HuH-7 (cell line): ENCODE data around the gene AHI1.
"Not testable (repeated sequence)": the region's sequence is repeated elsewhere in the genome, so short reads cannot be mapped to it uniquely, and the experiment has no call there.

Experiments used
- DNase-seq: peaks from one replicate; pipeline ENCODE4 v3.0.0; 2011; ENCODE audit warnings: low spot score

The AHI1 gene

DNA sequence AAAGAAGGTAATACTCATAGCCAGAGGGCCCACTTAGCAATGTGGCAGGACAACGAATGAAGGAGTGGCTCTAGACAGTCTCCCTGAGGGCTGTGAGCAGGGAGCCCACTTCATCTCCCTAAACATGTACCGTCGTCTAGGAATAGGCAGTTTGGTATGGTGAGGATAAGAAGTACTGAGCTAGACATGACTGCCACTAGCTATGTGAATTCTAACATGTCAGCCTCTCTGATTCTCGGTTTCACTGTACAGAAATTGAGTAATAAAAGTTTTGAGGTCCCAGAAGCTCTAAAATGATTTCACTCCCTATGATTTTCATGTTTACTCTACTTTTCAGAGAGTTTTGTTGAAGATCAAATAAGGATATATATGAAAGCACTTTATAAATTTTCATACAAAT lies 107.1 kb downstream of the AHI1 start:
- DNase-seq = no peak

DNA sequence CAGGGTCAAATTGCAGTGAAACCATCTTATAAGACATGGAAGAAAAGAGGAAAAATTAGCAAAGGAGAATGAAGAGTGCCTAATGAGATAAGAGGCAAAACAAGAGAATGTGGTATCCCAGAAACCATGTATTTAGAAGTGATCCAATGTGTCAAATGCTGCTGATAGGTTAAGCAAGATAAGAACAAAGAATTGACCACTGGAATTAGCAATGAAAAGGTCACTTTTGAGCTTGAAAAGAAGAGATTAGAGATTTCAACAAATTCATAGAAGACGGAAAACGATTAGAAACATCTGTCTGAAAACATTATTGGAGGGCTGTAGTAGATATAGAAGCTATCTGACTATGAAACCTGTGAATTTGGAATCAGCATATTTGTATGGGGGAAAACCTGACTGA lies 112.2 kb downstream of the AHI1 start:
- DNase-seq = no peak

DNA sequence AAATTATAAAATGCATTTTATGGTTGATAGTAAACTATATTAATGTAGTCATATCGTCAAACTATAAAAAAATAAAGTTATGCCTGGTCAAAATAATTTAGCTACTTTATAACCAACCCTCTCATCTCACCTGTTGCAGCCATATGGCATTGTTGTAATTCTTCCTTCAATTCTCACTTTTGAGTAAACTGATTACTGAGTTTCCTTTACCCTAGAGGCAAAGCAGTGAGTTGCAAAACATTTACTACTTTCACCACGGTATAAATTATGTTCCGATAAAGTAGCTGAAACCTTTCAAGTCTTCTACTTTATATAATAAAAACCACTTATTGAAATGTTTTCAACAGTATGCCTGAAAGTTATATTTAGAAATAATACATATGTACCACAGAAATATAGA lies 113.8 kb downstream of the AHI1 start:
- DNase-seq = no peak

DNA sequence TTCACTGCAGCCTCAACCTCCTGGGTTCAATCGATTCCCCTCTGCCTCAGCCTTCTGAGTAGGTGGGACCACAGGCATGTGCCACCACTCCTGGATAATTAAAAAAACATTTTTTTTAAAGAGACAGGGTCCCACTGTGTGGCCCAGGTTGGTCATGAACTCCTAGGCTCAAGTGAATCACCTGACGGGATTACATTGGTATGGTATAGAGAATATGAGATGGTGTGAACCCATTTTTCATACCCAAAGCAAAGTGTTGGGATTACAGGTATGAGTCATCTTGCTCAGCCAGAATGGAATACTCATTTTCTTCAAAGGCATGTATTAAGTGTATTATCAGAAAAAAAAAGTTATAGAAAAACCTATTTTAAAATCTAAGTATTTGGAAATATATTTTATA lies 114.2 kb downstream of the AHI1 start:
- DNase-seq = no peak

DNA sequence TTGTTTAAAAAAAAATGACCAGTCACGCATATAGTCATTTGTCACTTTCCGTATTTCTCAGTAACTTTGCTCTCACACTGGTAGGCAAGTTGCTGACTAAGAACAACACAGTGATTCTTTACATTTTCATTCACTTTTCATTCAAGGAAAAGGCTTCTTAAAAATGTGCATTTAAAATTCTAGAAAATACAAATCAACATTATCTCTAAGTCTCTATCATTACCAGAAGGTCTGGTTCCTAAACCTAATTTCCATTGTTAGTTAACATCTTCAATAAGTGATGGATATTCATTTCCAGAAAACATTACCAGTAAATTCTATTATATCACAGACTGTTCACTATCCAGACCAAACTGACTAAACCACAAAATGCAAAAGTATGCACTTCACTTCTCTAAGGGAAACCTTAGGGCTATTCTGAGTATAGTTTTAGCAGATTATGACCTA lies 115.3 kb downstream of the AHI1 start:
- DNase-seq = no peak

DNA sequence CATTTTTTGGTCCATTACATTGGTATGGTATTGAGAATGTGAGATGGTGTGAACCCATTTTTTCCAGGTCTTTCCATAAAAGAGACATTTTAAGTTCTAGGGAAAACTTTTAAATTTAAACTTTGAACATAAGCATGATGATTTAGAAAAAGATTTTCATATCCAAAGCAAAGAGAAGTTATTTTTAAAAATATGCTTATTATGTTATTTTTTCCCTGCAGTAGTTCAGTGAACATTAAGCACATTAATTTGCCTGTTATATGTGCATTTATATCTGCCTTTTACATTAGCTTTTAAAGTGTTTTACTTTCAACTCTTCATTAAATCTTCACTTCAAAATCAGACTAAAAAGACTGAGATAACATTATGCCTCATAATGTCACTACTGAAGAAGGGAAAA lies 116.7 kb downstream of the AHI1 start:
- no peak for DNase-seq

DNA sequence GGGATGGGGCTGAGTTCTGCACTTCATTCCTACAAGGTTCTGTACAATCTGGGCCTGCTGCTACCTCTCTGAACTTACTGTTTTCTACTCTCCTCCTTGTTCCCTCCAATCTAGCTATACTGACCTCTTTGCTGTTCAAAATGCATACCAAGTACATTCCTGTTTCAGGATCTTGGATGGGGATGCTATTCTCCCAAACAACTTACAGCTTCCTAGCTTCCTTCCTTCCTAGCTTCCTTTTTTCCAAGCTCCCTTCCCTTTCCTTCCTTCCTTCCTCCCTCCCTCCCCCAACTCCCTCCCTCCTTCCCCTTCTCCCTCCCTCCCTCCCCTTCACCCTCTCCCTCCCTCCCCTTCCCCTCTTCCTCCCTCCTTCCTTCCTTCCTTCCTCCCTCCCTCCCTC lies 117.9 kb downstream of the AHI1 start:
- no peak for DNase-seq

DNA sequence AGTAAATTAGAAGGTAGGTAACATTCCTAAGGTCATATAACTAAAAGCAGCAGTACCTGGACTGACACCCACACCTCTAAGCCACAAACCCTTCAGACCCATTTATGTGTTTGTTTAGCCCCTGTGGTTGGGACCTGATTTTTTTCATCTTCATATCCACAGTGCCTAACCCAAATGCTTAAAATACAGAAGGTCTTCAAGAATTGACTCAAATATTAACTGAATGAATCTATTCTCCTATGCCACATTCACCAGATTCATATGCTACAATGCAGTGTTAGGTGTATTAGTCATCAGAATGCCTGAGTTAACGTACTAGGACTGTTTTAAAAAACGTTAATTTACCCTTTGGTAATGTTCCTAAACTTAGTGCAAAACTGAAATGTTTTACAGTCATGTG lies 124.8 kb downstream of the AHI1 start:
- no peak for DNase-seq

DNA sequence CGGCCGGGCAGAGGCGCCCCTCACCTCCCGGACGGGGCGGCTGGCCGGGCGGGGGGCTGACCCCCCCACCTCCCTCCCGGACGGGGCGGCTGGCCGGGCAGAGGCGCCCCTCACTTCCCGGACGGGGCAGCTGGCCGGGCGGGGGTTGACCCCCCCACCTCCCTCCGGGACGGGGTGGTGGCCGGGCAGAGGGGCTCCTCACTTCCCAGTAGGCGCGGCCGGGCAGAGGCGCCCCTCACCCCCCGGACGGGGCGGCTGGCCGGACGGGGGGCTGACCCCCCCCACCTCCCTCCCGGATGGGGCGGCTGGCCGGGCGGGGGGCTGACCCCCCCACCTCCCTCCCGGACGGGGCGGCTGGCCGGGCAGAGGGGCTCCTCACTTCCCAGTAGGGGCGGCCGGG lies 133.9 kb downstream of the AHI1 start:
- not testable (repeated sequence) for DNase-seq

DNA sequence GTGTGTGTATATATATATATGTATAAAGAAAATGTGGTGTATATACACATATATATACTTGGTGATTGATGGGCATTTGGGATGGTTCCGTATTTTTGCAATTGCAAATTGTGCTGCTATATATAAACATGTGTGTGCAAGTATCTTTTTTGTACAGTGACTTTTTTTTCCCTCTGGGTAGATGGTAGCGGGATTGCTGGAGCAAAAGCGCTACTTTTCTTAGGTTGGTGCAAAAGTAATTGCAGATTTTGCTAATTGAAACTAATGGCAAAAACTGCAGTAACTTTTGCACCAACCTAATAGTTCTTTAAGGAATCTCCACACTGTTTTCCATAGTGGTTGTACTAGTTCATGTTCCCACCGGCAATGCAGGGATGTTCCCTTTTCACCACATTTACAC lies 135.4 kb downstream of the AHI1 start:
- DNase-seq = no peak

DNA sequence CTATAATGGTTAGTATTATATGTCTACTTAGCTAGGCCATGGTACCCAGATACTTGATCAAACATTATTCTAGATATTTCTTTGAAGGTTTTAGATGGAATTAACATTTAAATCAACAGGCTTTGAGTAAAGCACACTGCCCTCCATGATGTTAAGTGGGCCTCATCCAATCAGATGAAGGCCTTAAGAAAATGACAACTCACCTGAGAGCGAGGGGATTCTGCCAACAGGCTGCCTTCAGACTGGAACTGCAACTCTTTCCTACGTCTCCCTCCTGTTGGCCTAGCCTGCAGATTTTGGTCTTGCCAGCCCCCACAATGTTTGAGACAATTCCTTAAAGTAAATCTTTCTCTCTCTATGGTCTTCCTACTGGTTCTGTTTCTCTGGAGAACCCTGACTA lies 137.3 kb downstream of the AHI1 start:
- DNase-seq = no peak

DNA sequence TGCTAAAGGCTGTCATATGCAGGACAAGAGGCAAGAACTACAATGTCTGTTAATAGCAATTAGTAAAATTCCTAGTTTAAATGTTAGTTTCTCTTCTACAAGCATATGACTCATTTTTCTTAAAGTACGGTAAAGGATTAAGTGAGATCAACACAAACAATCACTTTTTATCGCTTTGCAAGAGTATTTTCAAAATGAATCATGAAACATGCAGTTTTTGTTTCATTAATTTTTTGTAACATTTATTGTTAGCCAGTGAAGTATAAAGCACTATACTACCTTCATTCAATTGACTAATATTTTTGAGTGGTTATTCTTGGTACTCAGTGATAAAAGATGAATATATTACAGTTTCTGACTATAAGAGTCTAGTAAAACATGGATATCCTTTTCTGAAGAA lies 138.6 kb downstream of the AHI1 start:
- DNase-seq = no peak

DNA sequence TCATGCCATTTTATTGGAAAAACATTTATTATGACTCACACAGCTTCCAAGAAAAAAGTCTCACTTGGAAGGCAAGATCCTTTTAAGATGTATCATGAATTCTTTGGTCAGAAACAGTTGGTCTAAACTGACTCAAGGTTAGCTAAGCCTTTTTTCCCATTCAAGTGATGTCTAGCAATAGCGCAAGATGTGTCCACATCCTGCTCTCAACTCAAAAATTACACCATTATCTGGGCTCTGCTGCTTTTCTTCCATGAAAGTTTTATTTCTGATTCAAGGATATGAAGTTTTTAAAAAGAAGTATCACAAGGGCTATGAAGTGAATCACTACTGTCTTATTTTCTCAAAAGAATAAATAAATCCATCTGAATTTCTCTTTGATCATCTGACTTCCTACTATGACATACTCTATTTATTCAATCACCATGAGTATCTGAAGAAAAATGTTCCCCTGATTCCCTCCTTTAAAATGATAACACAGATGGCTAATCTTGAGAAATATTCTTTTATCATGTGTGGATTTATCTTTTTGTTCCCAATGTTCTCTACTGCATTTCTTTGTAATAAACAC lies 139.2 kb downstream of the AHI1 start:
- no peak for DNase-seq

DNA sequence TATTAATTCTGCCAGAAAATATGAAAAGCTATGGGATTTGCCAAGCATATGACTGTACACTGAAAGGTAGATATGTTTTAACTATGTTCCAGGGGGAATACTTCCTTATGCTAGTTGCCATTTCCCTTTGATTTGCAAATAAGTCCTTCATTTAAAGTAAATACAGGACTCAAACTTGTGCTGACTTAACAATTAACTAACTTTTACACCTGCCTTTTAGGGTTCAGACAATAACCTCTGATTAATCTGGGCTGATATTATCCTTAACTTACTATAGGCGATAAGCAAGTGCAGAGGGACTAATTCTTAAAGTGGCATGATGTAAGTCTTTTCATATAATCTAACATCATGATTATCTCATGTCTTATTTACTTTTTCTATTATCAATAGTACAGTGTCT lies 143.1 kb downstream of the AHI1 start:
- DNase-seq = no peak

DNA sequence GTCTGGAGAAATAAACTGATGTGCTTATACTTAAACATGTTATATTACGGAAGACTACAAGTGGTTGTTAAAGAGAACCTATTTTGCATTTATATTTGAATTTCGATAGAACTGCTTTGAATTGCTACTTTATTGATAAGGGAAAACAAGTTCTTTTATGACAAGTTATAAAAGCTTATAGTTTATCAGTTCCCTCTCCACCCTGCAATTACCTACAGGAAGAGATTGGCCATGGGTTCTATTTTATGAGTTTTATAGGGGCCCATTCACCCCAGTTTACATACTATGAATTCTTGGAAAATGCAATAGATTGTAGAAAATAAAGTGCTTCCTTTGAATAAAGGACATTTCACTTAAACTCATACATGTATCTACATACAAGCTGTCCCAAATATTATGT lies 144.4 kb downstream of the AHI1 start:
- DNase-seq = no peak

DNA sequence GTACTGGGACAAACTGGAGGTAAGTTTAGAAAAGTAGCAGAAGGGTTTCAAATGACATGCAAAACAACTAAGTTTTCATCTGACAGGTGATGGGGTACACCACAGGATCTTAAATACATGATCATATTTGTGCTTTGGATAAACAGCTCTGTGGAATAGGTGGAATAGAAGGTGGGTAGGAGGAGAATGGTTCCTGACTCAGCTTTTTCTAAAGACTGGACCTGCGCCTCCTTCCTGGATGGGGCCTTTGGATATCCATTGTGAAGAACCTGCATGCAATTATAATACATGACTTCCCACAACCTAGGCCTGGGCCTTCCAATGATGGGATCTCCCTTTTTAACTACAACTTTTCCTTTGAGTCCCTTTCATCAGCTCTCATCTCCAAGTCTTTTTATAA lies 145.9 kb downstream of the AHI1 start:
- no peak for DNase-seq

DNA sequence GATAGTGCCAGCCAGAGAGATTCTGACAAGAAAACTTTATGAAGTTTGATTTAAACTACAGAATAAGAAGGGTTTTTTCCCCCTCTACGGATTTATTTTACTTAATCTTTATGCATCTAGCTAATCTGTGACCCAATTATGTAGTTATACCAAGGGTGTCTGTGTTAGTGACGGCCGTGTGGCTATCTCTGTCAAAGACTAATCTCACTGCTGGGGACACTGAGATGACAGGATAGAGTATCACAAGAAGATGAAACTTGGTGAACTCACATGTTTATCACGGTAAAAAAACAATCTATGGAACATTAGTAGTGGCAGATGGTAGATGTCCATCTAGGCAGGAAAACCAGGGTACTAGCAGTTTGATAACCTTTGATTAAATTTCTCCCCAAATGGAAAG lies 149.7 kb downstream of the AHI1 start:
- DNase-seq = no peak

DNA sequence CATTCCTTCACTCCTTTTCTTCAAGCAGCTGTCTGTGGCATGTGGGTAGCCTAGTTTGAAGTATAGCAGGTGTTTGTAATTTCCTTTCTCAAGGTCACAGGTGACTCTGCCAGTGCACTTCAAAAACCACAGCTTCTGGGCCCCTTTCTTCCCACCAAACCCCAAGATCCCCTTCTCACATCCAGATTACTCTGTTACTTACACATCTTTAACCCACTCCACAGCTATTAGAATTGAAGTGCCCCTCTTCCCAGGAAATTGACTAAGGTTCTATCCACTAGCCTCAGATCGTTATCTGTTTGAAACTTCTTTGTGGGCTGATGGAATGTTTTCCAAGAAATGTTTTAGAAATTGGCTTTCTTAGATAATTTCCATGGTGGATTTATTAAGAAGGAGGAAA lies 150.8 kb downstream of the AHI1 start:
- no peak for DNase-seq

DNA sequence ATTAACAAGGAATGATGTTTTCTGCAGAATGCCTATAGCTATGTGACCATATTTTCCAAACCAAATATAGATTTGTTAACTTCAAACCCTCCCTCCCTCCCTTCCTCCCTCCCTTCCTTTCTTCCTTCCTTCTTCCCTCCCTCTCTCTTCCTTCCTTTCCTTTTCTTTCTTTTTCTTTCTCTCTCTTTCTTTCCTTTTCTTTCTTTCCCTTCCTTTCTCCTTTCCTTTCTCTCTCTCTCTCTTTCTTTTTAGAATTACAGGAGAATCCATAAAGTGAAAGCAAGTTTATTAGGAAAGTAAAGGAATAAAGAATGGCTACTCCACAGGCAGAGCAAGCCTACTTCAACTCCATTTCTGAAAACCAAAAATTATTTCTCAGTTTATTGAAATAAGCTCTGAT lies 153.0 kb downstream of the AHI1 start:
- DNase-seq = no peak

DNA sequence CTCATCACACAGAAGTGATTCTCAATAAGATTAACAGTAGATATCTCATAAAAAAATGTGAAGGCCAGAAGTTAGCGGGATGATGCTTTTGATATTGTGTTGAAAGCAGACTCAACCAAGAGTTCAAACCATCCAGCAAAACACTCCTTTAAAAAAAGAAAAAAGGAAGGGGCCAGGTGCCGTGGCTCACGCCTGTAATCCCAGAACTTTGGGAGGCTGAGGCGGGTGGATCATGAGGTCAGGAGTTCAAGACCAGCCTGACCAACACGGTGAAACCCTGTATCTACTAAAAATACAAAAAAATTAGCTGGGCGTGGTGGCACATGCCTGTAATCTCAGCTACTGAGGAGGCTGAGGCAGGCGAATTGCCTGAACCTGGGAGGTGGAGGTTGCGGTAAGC lies 157.6 kb downstream of the AHI1 start:
- DNase-seq = not testable (repeated sequence)

DNA sequence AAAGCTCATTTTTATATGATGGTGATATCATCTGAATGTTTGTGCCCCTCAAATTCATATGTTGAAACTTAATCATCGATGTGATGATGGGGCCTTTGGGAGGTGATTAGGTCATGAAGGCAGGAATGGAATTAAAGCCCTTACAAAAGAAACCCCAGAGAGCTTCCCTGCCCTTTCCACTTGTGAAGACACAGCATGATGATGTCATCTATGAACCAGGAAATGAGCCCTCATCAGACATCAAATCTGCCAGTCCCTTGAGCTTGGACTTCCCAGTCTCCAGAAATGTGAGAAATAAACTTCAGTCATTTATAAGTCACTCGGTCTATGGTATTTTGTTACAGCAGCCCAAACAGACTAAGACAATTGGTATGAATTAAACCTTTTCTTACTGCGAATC lies 163.4 kb downstream of the AHI1 start:
- no peak for DNase-seq

DNA sequence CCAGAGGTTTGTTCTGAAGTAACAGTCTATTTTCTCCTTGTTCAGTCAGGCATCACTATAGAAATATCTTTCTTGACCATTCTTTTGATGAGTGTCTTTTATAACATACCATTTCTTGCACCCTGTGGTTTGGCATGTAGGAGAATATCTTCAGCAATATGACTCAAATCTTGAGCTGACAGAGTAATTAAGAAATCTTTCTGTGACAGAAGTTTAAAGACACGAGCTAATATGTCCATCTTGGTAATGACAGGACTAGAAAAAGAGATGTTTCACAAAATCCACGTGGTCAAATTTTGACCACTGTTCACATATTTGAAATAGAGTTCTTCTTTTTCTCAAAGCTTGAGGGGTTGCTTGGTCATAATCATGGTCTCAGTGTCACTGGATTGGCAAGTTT lies 166.5 kb downstream of the AHI1 start:
- DNase-seq = no peak

DNA sequence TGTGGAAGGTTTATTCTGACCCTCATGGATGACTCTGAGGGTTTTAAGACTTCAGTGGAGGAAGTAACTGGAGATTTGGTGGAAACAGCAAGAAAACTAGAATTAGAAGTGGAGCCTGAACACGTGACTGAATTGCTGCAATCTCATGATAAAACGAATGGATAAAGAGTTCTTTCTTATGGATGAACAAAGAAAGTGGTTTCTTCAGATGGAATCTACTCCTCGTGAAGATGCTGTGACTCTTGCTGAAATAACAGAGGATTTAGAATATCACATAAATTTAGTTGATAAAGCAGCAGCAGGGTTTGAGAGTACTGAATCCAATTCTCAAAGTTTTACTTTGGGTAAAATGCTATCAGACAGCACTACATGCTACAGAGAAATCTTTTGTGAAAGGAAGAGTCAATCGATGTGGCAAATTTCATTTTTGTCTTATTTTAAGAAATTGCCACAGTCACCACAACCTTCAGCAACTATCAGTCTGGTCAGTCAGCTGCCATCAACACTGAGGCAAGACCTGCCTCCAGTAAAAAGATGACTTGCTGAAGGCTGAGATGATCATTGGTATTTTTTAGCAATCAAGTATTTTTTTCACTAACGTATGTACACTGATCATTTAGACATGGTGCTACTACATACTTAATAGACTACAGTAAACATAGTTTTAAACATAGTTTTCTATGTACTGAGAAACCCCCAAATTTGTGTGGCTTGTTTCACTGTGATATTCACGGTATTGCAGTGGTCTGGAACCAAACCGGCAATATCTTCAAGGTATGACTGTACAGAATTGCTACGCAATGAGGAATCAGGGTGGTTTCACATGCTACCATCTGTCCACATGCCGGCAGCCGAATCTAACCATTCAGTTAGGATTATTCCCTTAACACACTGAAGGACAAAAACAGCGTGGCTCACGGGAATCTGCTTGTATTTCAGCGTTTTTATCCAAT lies 167.4 kb downstream of the AHI1 start:
- DNase-seq = no peak

DNA sequence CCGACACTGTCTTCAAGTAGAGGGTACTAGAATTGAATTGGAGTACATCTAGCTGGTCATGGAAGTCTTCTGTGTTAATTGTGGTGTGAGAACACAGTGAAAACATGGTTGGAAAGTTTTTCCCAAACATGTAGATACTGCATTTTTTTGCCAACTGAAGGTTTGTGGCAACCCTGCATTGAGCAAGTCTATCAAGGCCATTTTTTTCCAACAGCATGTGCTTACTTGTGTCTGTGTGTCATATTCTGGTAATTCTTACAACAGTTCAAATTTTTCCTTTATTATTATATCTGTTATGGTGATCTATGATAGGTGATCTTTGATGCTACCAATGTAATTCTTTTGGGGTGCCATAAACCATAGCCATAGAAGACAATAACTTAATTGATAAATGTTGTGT lies 169.4 kb downstream of the AHI1 start:
- no peak for DNase-seq
